HG03175 (cell line): ENCODE data around the gene PDCL3.
A peak's percentile ranks its signal among the peaks of the same experiment; 100 is the strongest.

ENCODE experiments used
- ATAC-seq: cut with Tn5 transposase; IDR thresholded peaks from one replicate; pipeline ENCODE4 v1.9.1; 2021; ENCODE audit warnings: mild to moderate bottlenecking, moderate library complexity; ENCODE audit not compliant: unreplicated experiment

PDCL3 gene

GRCh38 chr2:100560216-100560830, 2.5 kb upstream of the PDCL3 start:
- no peak for ATAC-seq

- no peak for ATAC-seq
These were observed 1.6 kb upstream of the PDCL3 start for GRCh38 chr2:100561191-100561590.

GRCh38 chr2:100563407-100564247, 834 bp downstream of the PDCL3 start:
- peak; percentile 13 for ATAC-seq

- no peak for ATAC-seq
These were observed 6.2 kb downstream of the PDCL3 start for GRCh38 chr2:100568989-100569388.

GRCh38 chr2:100571668-100572067, 8.9 kb downstream of the PDCL3 start:
- no peak for ATAC-seq

GRCh38 chr2:100577777-100578176, 15.0 kb downstream of the PDCL3 start:
- ATAC-seq: no peak

GRCh38 chr2:100580367-100581276, 17.8 kb downstream of the PDCL3 start:
- peak; percentile 79 for ATAC-seq

GRCh38 chr2:100581277-100581612, 18.5 kb downstream of the PDCL3 start:
- ATAC-seq: no peak

GRCh38 chr2:100584816-100585215, 22.0 kb downstream of the PDCL3 start:
- ATAC-seq: no peak

- peak; percentile 91 for ATAC-seq
These were observed 25.4 kb downstream of the PDCL3 start for GRCh38 chr2:100588071-100588786.

- no peak for ATAC-seq
These were observed 26.7 kb downstream of the PDCL3 start for GRCh38 chr2:100589527-100589926.

- ATAC-seq: no peak
These were observed 29.4 kb downstream of the PDCL3 start for GRCh38 chr2:100592226-100592625.

GRCh38 chr2:100596465-100596864, 33.7 kb downstream of the PDCL3 start:
- ATAC-seq: no peak

GRCh38 chr2:100599566-100599965, 36.8 kb downstream of the PDCL3 start:
- ATAC-seq: no peak

- no peak for ATAC-seq
These were observed 38.9 kb downstream of the PDCL3 start for GRCh38 chr2:100601661-100602060.

GRCh38 chr2:100603414-100603813, 40.6 kb downstream of the PDCL3 start:
- ATAC-seq: no peak

GRCh38 chr2:100603948-100604633, 41.3 kb downstream of the PDCL3 start:
- ATAC-seq: no peak

- no peak for ATAC-seq
These were observed 43.5 kb downstream of the PDCL3 start for GRCh38 chr2:100606332-100606725.

GRCh38 chr2:100606726-100607343, 44.0 kb downstream of the PDCL3 start:
- peak; percentile 51 for ATAC-seq

GRCh38 chr2:100610381-100610831, 47.6 kb downstream of the PDCL3 start:
- ATAC-seq: peak; percentile 46
